Measurements from ENCODE around the gene PTGES2. TPM values are rescaled to one million over a fixed set of nuclear protein-coding genes. Genes with fewer than 3 reads are reported as not detected.

The PTGES2 gene
- total and polyA plus RNA-seq, 4 donors, result 22.8 to 41.1 (median 31.5) TPM

- Histone ChIP-seq H3K27me3 (ENCODE audit: control insufficient read depth in 4 of 4, insufficient read depth in 4 of 4, low read length in 3 of 4) (no peaks in the 10 kb centered on the region), H3K9me3 (ENCODE audit: control insufficient read depth in 4 of 4, low read length in 3 of 4) (no peaks in the 10 kb centered on the region), H3K4me1 (ENCODE audit: control insufficient read depth in 4 of 4, insufficient read depth in 4 of 4, low read length in 3 of 4) (peaks cover 4 to 28% (median 15%) of the 10 kb centered on the region in 4 donors), H3K4me3 (ENCODE audit: low read depth in 1 of 3, low read length in 3 of 3) (no peak overlapping the region), H3K36me3 (ENCODE audit: control insufficient read depth in 4 of 4, insufficient read depth in 3 of 4, low read depth in 1 of 4, low read length in 3 of 4) (peaks cover 3 to 24% (median 7%) of the 10 kb centered on the region in 4 donors), H3K9ac (ENCODE audit: low read depth in 1 of 2, low read length in 2 of 2) (no peak overlapping the region), H3K27ac (ENCODE audit: low read depth in 1 of 2, low read length in 2 of 2) (no peak overlapping the region)
- no peak for DNase-seq (ENCODE audit: low spot score)
- TF ChIP-seq EGR1 (IDR thresholded peaks at IDR 0.05; ENCODE audit: low read depth in 2 of 2), result no peak
- TF ChIP-seq SP1 (IDR thresholded peaks at IDR 0.05), result no peak
- TF ChIP-seq HNF4A (conservative IDR thresholded peaks at IDR 0.05), result no peak
- no peak for TF ChIP-seq FOXA1 (IDR thresholded peaks at IDR 0.05)
- TF ChIP-seq, protein P1, sequence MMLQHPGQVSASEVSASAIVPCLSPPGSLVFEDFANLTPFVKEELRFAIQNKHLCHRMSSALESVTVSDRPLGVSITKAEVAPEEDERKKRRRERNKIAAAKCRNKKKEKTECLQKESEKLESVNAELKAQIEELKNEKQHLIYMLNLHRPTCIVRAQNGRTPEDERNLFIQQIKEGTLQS (IDR thresholded peaks at IDR 0.05), result no peak
- TF ChIP-seq MAX (IDR thresholded peaks at IDR 0.05), result no peak
- TF ChIP-seq GABPA (IDR thresholded peaks at IDR 0.05 in 1 of 2, conservative IDR thresholded peaks at IDR 0.05 in 1 of 2), result no peak
- no peak for TF ChIP-seq RXRA (IDR thresholded peaks at IDR 0.05)
- no peak for TF ChIP-seq FOXA2 (IDR thresholded peaks at IDR 0.05)
- no peak for TF ChIP-seq JUND (IDR thresholded peaks at IDR 0.05)
- TF ChIP-seq, protein P2, sequence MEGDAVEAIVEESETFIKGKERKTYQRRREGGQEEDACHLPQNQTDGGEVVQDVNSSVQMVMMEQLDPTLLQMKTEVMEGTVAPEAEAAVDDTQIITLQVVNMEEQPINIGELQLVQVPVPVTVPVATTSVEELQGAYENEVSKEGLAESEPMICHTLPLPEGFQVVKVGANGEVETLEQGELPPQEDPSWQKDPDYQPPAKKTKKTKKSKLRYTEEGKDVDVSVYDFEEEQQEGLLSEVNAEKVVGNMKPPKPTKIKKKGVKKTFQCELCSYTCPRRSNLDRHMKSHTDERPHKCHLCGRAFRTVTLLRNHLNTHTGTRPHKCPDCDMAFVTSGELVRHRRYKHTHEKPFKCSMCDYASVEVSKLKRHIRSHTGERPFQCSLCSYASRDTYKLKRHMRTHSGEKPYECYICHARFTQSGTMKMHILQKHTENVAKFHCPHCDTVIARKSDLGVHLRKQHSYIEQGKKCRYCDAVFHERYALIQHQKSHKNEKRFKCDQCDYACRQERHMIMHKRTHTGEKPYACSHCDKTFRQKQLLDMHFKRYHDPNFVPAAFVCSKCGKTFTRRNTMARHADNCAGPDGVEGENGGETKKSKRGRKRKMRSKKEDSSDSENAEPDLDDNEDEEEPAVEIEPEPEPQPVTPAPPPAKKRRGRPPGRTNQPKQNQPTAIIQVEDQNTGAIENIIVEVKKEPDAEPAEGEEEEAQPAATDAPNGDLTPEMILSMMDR (IDR thresholded peaks at IDR 0.05; ENCODE audit: low read depth, low read length, missing input control), result no peak
- TF ChIP-seq NR2F2 (IDR thresholded peaks at IDR 0.05), result no peak
- TF ChIP-seq YY1 (IDR thresholded peaks at IDR 0.05), result no peak
- no peak for TF ChIP-seq HNF4G (IDR thresholded peaks at IDR 0.05)
- no peak for TF ChIP-seq TAF1 (conservative IDR thresholded peaks at IDR 0.05)
- no peak for TF ChIP-seq RAD21 (IDR thresholded peaks at IDR 0.05)
- TF ChIP-seq, protein P3, sequence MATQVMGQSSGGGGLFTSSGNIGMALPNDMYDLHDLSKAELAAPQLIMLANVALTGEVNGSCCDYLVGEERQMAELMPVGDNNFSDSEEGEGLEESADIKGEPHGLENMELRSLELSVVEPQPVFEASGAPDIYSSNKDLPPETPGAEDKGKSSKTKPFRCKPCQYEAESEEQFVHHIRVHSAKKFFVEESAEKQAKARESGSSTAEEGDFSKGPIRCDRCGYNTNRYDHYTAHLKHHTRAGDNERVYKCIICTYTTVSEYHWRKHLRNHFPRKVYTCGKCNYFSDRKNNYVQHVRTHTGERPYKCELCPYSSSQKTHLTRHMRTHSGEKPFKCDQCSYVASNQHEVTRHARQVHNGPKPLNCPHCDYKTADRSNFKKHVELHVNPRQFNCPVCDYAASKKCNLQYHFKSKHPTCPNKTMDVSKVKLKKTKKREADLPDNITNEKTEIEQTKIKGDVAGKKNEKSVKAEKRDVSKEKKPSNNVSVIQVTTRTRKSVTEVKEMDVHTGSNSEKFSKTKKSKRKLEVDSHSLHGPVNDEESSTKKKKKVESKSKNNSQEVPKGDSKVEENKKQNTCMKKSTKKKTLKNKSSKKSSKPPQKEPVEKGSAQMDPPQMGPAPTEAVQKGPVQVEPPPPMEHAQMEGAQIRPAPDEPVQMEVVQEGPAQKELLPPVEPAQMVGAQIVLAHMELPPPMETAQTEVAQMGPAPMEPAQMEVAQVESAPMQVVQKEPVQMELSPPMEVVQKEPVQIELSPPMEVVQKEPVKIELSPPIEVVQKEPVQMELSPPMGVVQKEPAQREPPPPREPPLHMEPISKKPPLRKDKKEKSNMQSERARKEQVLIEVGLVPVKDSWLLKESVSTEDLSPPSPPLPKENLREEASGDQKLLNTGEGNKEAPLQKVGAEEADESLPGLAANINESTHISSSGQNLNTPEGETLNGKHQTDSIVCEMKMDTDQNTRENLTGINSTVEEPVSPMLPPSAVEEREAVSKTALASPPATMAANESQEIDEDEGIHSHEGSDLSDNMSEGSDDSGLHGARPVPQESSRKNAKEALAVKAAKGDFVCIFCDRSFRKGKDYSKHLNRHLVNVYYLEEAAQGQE (IDR thresholded peaks at IDR 0.05), result no peak
- TF ChIP-seq, protein P4, sequence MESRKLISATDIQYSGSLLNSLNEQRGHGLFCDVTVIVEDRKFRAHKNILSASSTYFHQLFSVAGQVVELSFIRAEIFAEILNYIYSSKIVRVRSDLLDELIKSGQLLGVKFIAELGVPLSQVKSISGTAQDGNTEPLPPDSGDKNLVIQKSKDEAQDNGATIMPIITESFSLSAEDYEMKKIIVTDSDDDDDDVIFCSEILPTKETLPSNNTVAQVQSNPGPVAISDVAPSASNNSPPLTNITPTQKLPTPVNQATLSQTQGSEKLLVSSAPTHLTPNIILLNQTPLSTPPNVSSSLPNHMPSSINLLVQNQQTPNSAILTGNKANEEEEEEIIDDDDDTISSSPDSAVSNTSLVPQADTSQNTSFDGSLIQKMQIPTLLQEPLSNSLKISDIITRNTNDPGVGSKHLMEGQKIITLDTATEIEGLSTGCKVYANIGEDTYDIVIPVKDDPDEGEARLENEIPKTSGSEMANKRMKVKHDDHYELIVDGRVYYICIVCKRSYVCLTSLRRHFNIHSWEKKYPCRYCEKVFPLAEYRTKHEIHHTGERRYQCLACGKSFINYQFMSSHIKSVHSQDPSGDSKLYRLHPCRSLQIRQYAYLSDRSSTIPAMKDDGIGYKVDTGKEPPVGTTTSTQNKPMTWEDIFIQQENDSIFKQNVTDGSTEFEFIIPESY (IDR thresholded peaks at IDR 0.05), result no peak
- WGBS, result 92% methylated on average over 20 of the region's 20 CpGs
These were observed 7.3 kb downstream of the PTGES2 start for GRCh38 chr9:128120061-128120740.
